K562 (cell line): ENCODE results near the gene LRP2BP. TPM values are rescaled to one million over a fixed set of nuclear protein-coding genes. Genes with fewer than 3 reads are reported as not detected.
A peak's percentile ranks its signal among the peaks of the same experiment; 100 is the strongest.

ENCODE experiments used
- ATAC-seq: fragments of 200-7000 bp; cut with Tn5 transposase; 3 replicates; pipeline ENCODE4 v1.9.1; 2020; ENCODE audit warnings: moderate library complexity
- BruUV-seq: library from RNA; stranded (reverse); fragments of 400-500 nt; replicated peaks from 2 replicates; lab custom pipeline; 2021; lab: Mats Ljungman, UMichigan
- CTCF ChIA-PET: fragments of 300-600 bp; formaldehyde crosslinking; extraction: SDS; loops from one replicate; lab custom pipeline; 2021; ENCODE audit warnings: low intra/inter-chr PET ratio; lab: Yijun Ruan, JAX
- POLR2A ChIA-PET: fragments of 300-600, 350-650 bp; sonication (Branson Sonifier 250); formaldehyde crosslinking; extraction: SDS; loops from one replicate; lab custom pipeline; 2021; ENCODE audit warnings: antibody characterized with exemption, inconsistent platforms; lab: Yijun Ruan, JAX
- DNase-seq, 4 experiments: peaks; one replicate each; pipeline versions ENCODE4 v3.0.0 to v3.0.0-alpha.2; 2011 to 2018; ENCODE audit warnings: low spot score in 3 of 4, mixed read lengths in 3 of 4; ENCODE audit errors: extremely low read depth in 1 of 4
- FAIRE-seq: peaks from 2 replicates; lab custom pipeline; 2011; peaks lifted over from hg19 to GRCh38; lab: Jason Lieb, UNC
- H2AFZ ChIP-seq: 2 replicates; pipeline ENCODE4 v1.6.0; 2011; ENCODE audit warnings: low read depth, low read length, control low read depth, inconsistent platforms
- H3K27ac ChIP-seq: fragments of 200-600 bp; 3 replicates; pipeline ENCODE4 v1.8.0; 2011; ENCODE audit warnings: low read depth, mild to moderate bottlenecking, control low read depth, inconsistent platforms, low read length, moderate library complexity, mixed read lengths; ENCODE audit errors: extremely low read depth
- H3K27me3 ChIP-seq, 2 experiments: fragments of 300-600 bp in 1 of 2; 2 replicates in 1 of 2; 3 replicates in 1 of 2; pipeline versions ENCODE4 v1.6.0 to v1.8.0; 2011; ENCODE audit warnings: inconsistent platforms in 2 of 2, low read length in 2 of 2, mild to moderate bottlenecking in 1 of 2, mixed read lengths in 1 of 2, moderate library complexity in 1 of 2; ENCODE audit not compliant: control insufficient read depth in 2 of 2, insufficient read depth in 2 of 2
- H3K36me3 ChIP-seq: fragments of 300-600 bp; 3 replicates; pipeline ENCODE4 v1.8.0; 2011; ENCODE audit warnings: mild to moderate bottlenecking, low read length, inconsistent platforms; ENCODE audit not compliant: control insufficient read depth, insufficient read depth
- H3K4me1 ChIP-seq, 2 experiments: fragments of 200-600 bp in 1 of 2; replicated peaks in 1 of 2; 2 replicates in 1 of 2; 3 replicates in 1 of 2; pipeline versions ENCODE4 v1.5.1 to v1.8.0; 2011; ENCODE audit warnings: inconsistent platforms in 2 of 2, low read length in 2 of 2, mild to moderate bottlenecking in 1 of 2, mixed read lengths in 1 of 2, moderate library complexity in 1 of 2; ENCODE audit not compliant: control insufficient read depth in 2 of 2, insufficient read depth in 2 of 2
- H3K4me2 ChIP-seq: 2 replicates; pipeline ENCODE4 v1.6.1; 2011; ENCODE audit warnings: low read length, control low read depth, inconsistent platforms, mixed read lengths; ENCODE audit not compliant: insufficient read depth
- H3K4me3 ChIP-seq: fragments of 200-600 bp; sonication (generic), shearing (Covaris generic); 2 replicates; pipeline ENCODE4 v1.5.1; 2016; ENCODE audit warnings: control low read depth, inconsistent platforms
- H3K79me2 ChIP-seq: fragments of 200-600 bp; 3 replicates; pipeline ENCODE4 v1.8.0; 2011; ENCODE audit warnings: low read length, inconsistent platforms; ENCODE audit not compliant: control insufficient read depth, insufficient read depth
- H3K9ac ChIP-seq, 2 experiments: 2 replicates each; pipeline versions ENCODE4 v1.6.0 to v1.6.1; 2011; ENCODE audit warnings: low read depth in 2 of 2, low read length in 2 of 2, control low read depth in 1 of 2, inconsistent platforms in 1 of 2, mild to moderate bottlenecking in 1 of 2, mixed read lengths in 1 of 2; ENCODE audit not compliant: insufficient read depth in 1 of 2
- H3K9me1 ChIP-seq: one replicate; pipeline ENCODE4 v1.6.0; 2011; ENCODE audit warnings: inconsistent platforms, mild to moderate bottlenecking, low read length, moderate library complexity; ENCODE audit not compliant: control insufficient read depth, insufficient read depth
- H3K9me3 ChIP-seq: replicated peaks from 2 replicates; pipeline ENCODE4 v1.5.1; 2011; ENCODE audit warnings: low read depth, low read length, inconsistent platforms; ENCODE audit not compliant: control insufficient read depth, insufficient read depth
- H4K20me1 ChIP-seq: replicated peaks from 2 replicates; pipeline ENCODE4 v1.6.1; 2011; ENCODE audit warnings: low read length, inconsistent platforms, mixed read lengths; ENCODE audit not compliant: control insufficient read depth, insufficient read depth
- CBX2 ChIP-seq: fragments of 200-600 bp; sonication (generic); IDR thresholded peaks from one replicate; pipeline ENCODE4 v1.6.1; 2012; ENCODE audit warnings: mild to moderate bottlenecking, low read length, inconsistent platforms; ENCODE audit not compliant: insufficient read depth, poor library complexity, severe bottlenecking
- MECOM ChIP-seq: fragments of 250-450 bp; sonication (Bioruptor Pico); IDR thresholded peaks from 2 replicates; pipeline ENCODE4 v1.8.0; 2022; ENCODE audit warnings: inconsistent platforms
- SRSF9 ChIP-seq: fragments of 200-400 bp; formaldehyde crosslinking; IDR thresholded peaks from 2 replicates; pipeline ENCODE4 v1.6.1; 2017; ENCODE audit warnings: low read depth, low read length, borderline replicate concordance
- STAT5A ChIP-seq: IDR thresholded peaks from 2 replicates; pipeline ENCODE4 v1.6.1; 2012; ENCODE audit warnings: low read length, inconsistent platforms, borderline replicate concordance
- TEAD2 ChIP-seq: fragments of 450-650 bp; IDR thresholded peaks from 2 replicates; pipeline ENCODE4 v1.6.1; 2016; ENCODE audit warnings: missing genetic modification characterization, control low read depth, missing compliant biosample characterization
- ZNF644 ChIP-seq: fragments of 200-800 bp; sonication (Bioruptor generic); IDR thresholded peaks from 2 replicates; pipeline ENCODE4 v1.6.1; 2016; ENCODE audit warnings: low read depth, missing genetic modification characterization, missing compliant biosample characterization
- WGBS: fragments of 100-300 bp; shearing (Covaris generic); methylation state at CpG from one replicate; pipeline ENCODE4 v1.1.6; 2016; ENCODE audit warnings: low coverage, mixed read lengths; ENCODE audit not compliant: insufficient coverage; ENCODE audit errors: missing lambda C conversion rate; 5-methylcytosine and 5-hydroxymethylcytosine counted together
- in situ Hi-C: fragments of 300-500 bp; cut with MboI; formaldehyde crosslinking; loops from 4 replicates; pipeline ENCODE4 v1.15.0; 2018; ENCODE audit warnings: inconsistent platforms, mixed read lengths
- intact Hi-C: fragments of 100-400 bp; cut with micrococcal nuclease; formaldehyde crosslinking; loops from 2 replicates; pipeline ENCODE4 v1.14.2; 2022
- polyA plus RNA-seq, 8 experiments: library from polyadenylated mRNA; depleted of rRNA in 4 of 8; stranded (reverse) in 5 of 8; unstranded in 3 of 8; fragments of >200 nt; fragmentation: Nextera tagmentation in 2 of 8; fragmentation: Illumina TruSeq in 1 of 8; extraction: Ambion mirVana in 2 of 8; extraction: Trizol in 1 of 8; gene quantifications; 2 replicates each; pipeline versions ENCODE4 v1.2.1 to v1.2.3, GENCODE V29; 2011 to 2014; ENCODE audit warnings: inconsistent platforms in 1 of 8, missing spikeins in 1 of 8
- total RNA-seq, 7 experiments: library from RNA; depleted of rRNA in 6 of 7; stranded (reverse); fragments of >200 nt in 6 of 7; fragmentation: Illumina TruSeq in 2 of 7; extraction: Trizol in 2 of 7; gene quantifications; 2 replicates each; pipeline versions ENCODE4 v1.2.1 to v1.2.3, GENCODE V29; 2011 to 2021; ENCODE audit warnings: low replicate concordance in 1 of 7

Gene LRP2BP
- total and polyA plus RNA-seq, 9 of the 15 experiments (the other 6 are each of a cell fraction or from before 2014, with no cell fraction given): 0.42 to 2.1 (median 0.62) TPM

GRCh38 chr4:185343726-185344581, 51.8 kb downstream of the LRP2BP start:
- FAIRE-seq (no peak), DNase-seq (no peak), ATAC-seq (no peak; the same call in 1 of the 3 replicates)
- H3K9ac ChIP-seq: peak overlapping the region in 1 of 2 experiments; percentile 24; a peak in 1 of 4 replicates
- no peaks in the 10 kb centered on the region for H3K79me2 ChIP-seq
- TF ChIP-seq STAT5A: no peak
- TF ChIP-seq MECOM: peak; percentile 69
- no peak for TF ChIP-seq CBX2
- TF ChIP-seq ZNF644 (tag): no peak
- no peak for TF ChIP-seq SRSF9
- no peak for TF ChIP-seq TEAD2 (tag)
- no peak overlapping the region for H3K4me3 ChIP-seq
- H2AFZ ChIP-seq: no peak overlapping the region
- no peaks in the 10 kb centered on the region; a peak in 1 of 5 replicates for H3K4me1 ChIP-seq
- no peaks in the 10 kb centered on the region for H3K9me1 ChIP-seq
- no peak overlapping the region for H3K4me2 ChIP-seq
- H3K27me3 ChIP-seq: no peaks in the 10 kb centered on the region
- POLR2A ChIA-PET: interaction anchor here (0.7 kb wide), 1 partner anchor 35 kb away, joined by 3 read pairs; no protein-coding TSS in a partner anchor
- H3K36me3 ChIP-seq: peaks cover 18% of the 10 kb centered on the region
- CTCF ChIA-PET: no interaction called here
- no peaks in the 10 kb centered on the region for H4K20me1 ChIP-seq
- WGBS: 52% methylated on average over 15 of the region's 15 CpGs
- H3K9me3 ChIP-seq: no peaks in the 10 kb centered on the region
- H3K27ac ChIP-seq: no peak overlapping the region
- in situ Hi-C loops: no loop called here
- intact Hi-C loops: no loop called here
- BruUV-seq: no TSS peak
